GM18526 (cell line): ENCODE data around the gene APOC4.

Experiments used
- POLR2A ChIP-seq: IDR thresholded peaks from 3 replicates; pipeline ENCODE4 v1.6.1; 2011; ENCODE audit not compliant: insufficient read length; ENCODE audit errors: extremely low read depth

Gene APOC4

GRCh38 chr19:44951179-44952159 lies 9.4 kb downstream of the APOC4 start:
- TF ChIP-seq POLR2A: no peak

- TF ChIP-seq POLR2A: no peak
Measured at GRCh38 chr19:44954278-44954648, 12.2 kb downstream of the APOC4 start.

- peak; percentile 87 for TF ChIP-seq POLR2A
Measured at GRCh38 chr19:44954649-44955504, 12.8 kb downstream of the APOC4 start, which contains the start of gene CLPTM1. TSS of gene CLPTM1 (plus strand) at chr19:44955380. CDS start at chr19:44955396, 16 bp downstream.

GRCh38 chr19:44955505-44956439 lies 13.7 kb downstream of the APOC4 start:
- TF ChIP-seq POLR2A: no peak

GRCh38 chr19:44957526-44957925 lies 15.5 kb downstream of the APOC4 start:
- TF ChIP-seq POLR2A: no peak

GRCh38 chr19:44958090-44958489 lies 16.1 kb downstream of the APOC4 start:
- TF ChIP-seq POLR2A: no peak

GRCh38 chr19:44959691-44960090 lies 17.7 kb downstream of the APOC4 start:
- no peak for TF ChIP-seq POLR2A

- TF ChIP-seq POLR2A: no peak
Measured at GRCh38 chr19:44960906-44961728, 19.1 kb downstream of the APOC4 start.

- TF ChIP-seq POLR2A: no peak
Measured at GRCh38 chr19:44961821-44962220, 19.8 kb downstream of the APOC4 start.

- no peak for TF ChIP-seq POLR2A
Measured at GRCh38 chr19:44968118-44968517, 26.1 kb downstream of the APOC4 start.

- TF ChIP-seq POLR2A: no peak
Measured at GRCh38 chr19:44968670-44969069, 26.6 kb downstream of the APOC4 start.

GRCh38 chr19:44969437-44969836 lies 27.4 kb downstream of the APOC4 start:
- TF ChIP-seq POLR2A: no peak

- no peak for TF ChIP-seq POLR2A
Measured at GRCh38 chr19:44972802-44973201, 30.8 kb downstream of the APOC4 start.
